ENCODE measurements around the gene SLIT3.
A peak's percentile ranks its signal among the peaks of the same experiment; 100 is the strongest.

Gene SLIT3

GRCh38 chr5:169300468-169301385, at the start of gene SLIT3:
TSS of gene SLIT3 (minus strand) at chr5:169301139. CDS start at chr5:169300709, 430 bp downstream.
- no peak for DNase-seq (ENCODE audit: low spot score)

DNA sequence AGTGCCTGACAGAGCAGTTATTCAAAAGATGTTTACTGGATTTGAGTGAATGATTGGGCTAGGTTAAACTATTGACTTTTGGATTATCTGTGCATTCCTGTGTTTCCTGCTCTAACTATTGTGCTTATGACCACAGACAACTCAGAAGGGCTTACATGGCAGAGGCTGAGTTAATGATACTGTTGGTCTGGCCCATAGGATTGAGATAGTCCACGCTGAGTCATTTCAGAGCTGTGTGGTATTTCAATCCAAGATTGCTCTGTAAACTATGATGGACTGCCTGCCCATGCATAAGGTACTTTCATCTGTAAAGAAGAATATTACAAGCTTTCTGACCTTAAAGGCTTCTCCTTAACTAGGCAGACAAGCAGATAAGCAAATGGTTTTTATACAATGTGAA, 49.1 kb upstream of the SLIT3 start:
- no peak for DNase-seq (ENCODE audit: low spot score)

- DNase-seq (ENCODE audit: low spot score): no peak
These were observed 46.8 kb upstream of the SLIT3 start for GRCh38 chr5:169347786-169348185.

DNA sequence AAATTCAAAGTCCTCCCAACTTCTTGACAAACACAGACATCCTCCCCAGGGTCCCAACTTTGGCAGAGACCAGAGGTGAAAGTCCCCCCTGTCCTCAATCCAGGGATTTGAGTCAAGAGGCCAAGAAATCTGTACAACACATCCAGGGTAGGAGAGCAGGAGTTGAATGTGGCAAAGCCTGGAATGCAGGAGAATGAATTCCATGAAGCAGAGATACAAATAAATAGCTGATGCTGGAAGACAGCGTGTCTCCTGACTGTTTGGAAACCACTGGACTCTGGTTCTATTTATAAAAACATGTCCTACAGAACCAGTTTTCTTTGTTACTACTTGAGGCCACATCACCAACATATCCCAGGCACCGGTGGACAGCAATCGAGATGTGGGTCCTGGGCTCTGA, 43.7 kb upstream of the SLIT3 start:
- no peak for DNase-seq (ENCODE audit: low spot score)

GRCh38 chr5:169343766-169344165, 42.8 kb upstream of the SLIT3 start:
- no peak for DNase-seq (ENCODE audit: low spot score)

- no peak for DNase-seq (ENCODE audit: low spot score)
These were observed 40.6 kb upstream of the SLIT3 start for GRCh38 chr5:169341556-169341955.

DNA sequence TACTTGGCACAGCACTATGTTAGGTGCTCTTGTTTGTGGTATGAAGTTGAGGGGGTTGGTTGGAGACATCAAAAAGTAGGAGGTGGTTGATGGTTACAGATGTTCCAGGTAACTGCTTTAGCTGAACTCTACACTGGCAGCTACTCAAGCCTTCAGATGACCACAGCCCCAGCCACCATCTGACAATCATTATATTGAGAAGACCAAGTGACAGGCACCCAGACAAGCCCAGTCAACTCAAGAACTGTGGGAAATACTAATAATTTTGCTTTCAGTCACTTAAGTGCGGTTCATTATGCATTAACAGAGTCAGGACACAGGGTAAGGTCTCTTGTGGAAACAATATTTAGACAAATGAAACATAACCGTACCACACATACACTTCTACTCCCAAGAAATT, 38.9 kb upstream of the SLIT3 start:
- DNase-seq (ENCODE audit: low spot score): no peak

DNA sequence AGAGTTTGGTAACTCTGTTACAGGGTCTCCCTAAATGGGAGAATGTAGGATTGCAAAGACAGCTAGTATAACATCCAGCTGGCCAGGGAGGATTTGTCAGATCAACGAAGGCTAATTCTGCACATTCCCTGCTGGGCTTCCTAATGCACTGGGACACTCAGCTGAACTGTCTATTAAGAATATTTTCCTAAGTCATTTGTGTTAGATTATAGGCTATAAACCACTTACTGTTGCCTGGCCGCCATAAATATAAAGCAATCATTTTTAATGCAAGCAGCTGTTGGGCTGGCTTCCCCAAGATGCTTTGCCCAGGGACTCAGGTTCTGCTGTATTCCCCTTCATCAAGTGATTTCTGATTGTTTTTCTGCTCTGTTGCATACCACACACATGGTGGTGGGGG, 35.3 kb upstream of the SLIT3 start:
- no peak for DNase-seq (ENCODE audit: low spot score)

- no peak for DNase-seq (ENCODE audit: low spot score)
These were observed 34.9 kb upstream of the SLIT3 start for GRCh38 chr5:169335806-169336205.

- DNase-seq (ENCODE audit: low spot score): no peak
These were observed 32.6 kb upstream of the SLIT3 start for GRCh38 chr5:169333518-169333917.

GRCh38 chr5:169331292-169331852, 30.4 kb upstream of the SLIT3 start:
- DNase-seq (ENCODE audit: low spot score): no peak

DNA sequence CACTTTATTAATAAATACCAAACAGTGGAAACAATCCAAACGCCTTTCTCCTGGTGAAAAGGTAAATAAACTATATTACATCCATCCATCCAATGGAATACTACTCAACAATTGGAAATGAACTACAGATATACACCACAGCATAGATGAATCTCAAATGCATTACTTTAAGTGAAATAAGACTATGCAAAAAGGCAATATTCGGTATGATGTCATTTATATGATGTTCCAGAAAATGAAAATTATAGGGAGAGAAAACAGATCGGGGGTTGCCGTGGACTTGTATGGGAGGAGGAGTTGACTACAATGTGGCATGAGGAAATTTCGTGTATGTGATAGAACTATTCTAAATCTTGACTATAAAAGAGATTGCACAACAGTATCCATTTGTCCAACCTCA, 27.5 kb upstream of the SLIT3 start:
- no peak for DNase-seq (ENCODE audit: low spot score)

GRCh38 chr5:169325273-169325672, 24.3 kb upstream of the SLIT3 start:
- DNase-seq (ENCODE audit: low spot score): no peak

DNA sequence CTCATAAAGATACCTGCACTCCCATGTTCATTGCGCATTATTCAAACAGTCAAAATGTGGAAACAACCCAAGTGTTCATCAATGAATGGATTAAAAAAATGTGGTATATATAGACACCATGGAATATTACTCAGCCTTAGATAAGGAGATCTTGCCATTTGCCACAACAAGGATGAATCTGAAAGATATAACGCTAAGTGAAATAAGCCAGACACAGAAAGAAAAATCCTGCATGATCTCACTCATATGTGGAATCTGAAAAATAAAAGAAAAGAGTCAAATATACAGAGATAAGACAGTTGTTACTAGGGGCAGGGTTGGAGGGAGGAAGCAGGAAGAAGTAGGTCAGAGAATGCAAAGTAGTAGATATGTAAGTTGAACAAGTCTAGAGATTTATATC, 17.6 kb upstream of the SLIT3 start:
- no peak for DNase-seq (ENCODE audit: low spot score)

DNA sequence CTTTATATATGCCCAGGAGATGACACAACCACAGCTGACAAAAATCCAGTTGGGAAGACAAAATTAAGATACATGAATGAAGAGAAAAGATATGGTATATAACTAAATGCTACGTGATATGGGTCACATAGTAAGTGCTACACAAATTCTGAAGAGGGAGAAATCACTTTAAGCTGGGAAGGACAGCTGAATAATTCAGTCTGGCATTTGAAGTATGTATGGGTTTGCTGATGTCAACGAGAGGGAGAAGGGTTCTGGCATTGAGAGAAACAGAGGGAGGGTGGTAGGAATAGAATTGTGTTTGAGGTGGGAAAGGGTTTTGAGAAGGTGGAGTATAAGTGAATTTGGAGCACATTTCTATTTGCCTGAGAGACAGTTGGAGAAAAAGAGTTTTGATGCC, 6.7 kb upstream of the SLIT3 start:
- no peak for DNase-seq (ENCODE audit: low spot score)

- no peak for DNase-seq (ENCODE audit: low spot score)
These were observed 4.4 kb upstream of the SLIT3 start for GRCh38 chr5:169305366-169305765.

DNA sequence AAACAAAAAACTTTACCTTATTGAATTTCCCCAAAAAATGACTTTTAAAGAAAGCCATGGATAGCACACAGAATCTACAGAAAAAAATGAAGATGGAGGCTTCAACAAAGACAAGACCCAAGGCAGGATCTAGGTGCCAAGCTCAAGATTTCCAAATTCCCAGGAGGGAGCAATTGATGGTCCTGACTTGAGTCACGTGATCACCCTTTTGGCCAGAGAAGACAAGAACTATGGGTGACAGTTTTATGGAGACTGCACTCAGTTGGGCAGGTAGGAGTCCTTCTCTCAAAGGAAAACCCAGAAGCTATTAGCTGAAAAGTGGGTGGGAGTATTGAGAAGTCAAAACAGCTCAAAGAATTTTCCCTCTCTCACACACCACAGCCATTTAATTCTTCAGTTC, 3.2 kb upstream of the SLIT3 start:
- no peak for DNase-seq (ENCODE audit: low spot score)

- DNase-seq (ENCODE audit: low spot score): no peak
These were observed 2.2 kb upstream of the SLIT3 start for GRCh38 chr5:169303119-169303515.

DNA sequence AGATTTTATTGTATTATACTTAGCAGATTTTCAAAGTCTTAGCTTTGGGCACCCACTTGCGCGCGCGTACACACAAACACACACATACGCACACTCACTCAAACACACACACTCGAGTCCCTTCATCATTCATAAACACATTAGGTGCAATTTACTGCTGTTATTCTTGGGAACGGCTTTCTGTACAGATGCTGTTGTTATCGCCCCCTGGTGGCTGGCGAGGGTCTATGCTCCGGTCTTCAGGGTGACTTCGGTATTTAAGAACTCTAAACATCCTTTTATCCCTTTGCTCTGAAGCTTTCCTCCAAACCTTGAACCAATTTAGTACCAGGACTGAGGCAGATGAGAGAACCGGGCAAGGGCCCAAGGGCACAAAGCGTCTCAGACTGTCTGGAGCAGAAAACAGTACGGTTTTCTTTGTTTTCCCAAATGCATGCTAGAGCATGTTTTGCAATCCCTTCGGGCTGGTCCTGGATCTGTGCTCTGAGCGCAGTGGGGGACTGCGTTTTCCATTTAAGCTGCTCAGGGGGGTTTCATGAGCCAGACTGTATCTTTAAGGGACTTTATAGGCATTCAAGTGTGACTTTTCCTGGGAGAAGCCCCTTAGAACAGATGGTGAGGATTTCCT, 1.7 kb upstream of the SLIT3 start:
- peak; percentile 69 for DNase-seq (ENCODE audit: low spot score)

DNA sequence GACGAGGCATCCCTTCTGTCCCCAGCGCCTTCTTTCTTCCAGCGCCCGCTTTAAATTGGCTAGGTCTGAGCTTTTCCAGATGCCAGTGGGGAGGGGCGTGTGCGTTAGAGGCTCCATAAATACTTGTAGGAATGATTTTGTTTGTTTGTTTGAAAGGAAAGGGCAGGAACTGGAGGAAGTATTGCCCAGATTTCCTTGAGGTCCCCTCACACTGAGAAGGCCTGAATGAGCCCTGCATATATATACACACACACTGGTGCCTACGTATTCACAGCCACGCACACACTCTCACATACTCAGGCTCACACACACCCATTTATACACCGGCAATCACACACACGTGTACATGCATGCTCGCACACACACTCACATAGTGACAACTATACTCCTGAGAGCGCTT, 1.0 kb upstream of the SLIT3 start:
- no peak for DNase-seq (ENCODE audit: low spot score)

- DNase-seq (ENCODE audit: low spot score): no peak
These were observed 521 bp upstream of the SLIT3 start for GRCh38 chr5:169301386-169301934.

GRCh38 chr5:169299663-169300467, 1.1 kb downstream of the SLIT3 start:
- DNase-seq (ENCODE audit: low spot score): no peak
